ENCODE measurements around the gene MGLL.

DNA sequence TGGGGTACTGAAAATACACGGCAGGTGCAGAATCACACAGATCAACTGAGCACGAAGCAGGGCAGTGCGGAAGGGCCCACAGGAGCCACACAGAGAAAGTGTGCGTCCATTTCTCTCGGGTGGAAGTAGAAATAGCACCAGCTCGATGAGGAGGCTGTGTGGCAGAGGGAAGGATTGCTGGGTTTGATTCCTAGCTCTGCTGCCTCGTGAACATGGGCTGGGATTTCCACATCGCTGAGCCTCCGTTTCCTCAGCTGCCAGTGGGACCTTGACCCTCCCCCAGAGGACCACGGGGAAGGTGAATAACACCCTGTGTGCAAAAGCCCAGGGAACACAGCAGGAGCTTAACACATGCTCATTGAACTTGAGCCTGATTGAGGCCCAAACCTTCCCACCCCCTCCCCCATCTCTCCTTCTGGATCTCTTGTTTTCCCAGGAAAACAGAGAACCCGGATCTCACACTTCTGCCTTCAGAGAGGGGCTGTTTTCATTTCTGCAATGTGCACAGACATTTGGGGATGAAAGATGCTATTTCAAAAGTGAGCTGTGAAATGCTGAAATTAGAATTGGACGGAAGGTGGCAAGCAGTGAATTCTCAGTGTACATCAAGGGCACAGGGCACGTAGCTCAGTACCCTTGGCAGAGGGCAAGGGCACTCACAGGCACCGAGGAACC is 111.2 kb downstream of the MGLL start:
- TF ChIP-seq POLR2A (IDR thresholded peaks at IDR 0.05) (no peak), POLR2AphosphoS5 (IDR thresholded peaks at IDR 0.05) (no peak), EP300 (IDR thresholded peaks at IDR 0.05) (no peak)
- TF ChIP-seq, protein P1, sequence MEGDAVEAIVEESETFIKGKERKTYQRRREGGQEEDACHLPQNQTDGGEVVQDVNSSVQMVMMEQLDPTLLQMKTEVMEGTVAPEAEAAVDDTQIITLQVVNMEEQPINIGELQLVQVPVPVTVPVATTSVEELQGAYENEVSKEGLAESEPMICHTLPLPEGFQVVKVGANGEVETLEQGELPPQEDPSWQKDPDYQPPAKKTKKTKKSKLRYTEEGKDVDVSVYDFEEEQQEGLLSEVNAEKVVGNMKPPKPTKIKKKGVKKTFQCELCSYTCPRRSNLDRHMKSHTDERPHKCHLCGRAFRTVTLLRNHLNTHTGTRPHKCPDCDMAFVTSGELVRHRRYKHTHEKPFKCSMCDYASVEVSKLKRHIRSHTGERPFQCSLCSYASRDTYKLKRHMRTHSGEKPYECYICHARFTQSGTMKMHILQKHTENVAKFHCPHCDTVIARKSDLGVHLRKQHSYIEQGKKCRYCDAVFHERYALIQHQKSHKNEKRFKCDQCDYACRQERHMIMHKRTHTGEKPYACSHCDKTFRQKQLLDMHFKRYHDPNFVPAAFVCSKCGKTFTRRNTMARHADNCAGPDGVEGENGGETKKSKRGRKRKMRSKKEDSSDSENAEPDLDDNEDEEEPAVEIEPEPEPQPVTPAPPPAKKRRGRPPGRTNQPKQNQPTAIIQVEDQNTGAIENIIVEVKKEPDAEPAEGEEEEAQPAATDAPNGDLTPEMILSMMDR (IDR thresholded peaks at IDR 0.05), result no peak
